Measurements from ENCODE around the gene ONECUT3. TPM values are rescaled to one million over a fixed set of nuclear protein-coding genes. Genes with fewer than 3 reads are reported as not detected.
"Not testable (repeated sequence)": the region's sequence is repeated elsewhere in the genome, so short reads cannot be mapped to it uniquely, and the experiment has no call there.

ONECUT3 gene
- total RNA-seq = not detected in 2 replicates

DNA sequence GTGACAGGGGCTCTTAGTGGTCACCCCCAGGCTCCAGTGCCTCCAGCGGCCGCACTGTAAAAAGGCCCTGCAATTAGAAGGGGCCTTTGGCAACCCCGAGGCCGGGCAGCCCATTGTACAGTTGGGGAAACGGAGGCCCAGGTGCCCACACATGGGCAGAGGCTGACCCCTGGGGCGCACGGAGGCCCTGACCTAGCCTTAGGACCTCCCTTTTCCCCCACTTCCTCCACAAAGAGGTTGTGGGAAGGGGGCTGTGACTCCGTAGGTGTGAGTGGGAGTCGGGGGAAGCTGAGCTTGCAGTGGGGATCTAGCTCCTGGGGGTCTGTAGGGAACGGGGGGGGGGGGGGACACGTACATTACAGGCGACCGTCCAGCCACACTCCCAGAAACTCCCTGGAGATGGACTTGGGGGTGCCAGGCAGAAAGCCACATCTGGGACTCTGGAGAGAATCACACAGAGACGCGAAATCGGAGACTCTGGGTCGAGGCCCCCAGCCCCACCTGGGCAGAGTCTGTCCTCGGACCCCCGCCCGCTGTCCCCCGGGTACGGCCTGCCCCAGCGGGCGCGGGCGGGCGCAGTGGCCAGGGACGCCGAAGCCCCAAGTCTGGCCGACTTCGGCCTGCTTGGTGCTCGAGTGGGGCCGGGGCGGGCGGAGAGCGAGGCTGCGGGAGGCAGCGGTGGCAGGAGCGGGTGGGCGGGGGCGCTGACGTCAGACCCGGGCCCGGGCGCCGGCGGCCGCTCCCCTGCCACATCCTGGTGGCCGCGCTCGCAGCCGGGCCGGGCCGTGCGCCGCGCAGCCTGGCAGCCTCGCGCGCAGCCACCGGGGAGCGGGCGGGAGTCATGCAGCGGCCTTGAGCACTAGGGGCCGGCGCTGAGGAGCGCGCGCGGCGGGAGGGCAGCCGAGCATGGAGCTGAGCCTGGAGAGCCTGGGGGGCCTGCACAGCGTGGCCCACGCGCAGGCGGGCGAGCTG lies at the start of gene ONECUT3:
TSS of gene ONECUT3 (plus strand) at position 750 of the 972 bp plus-strand sequence. CDS start at position 907, 157 bp downstream.
- Histone ChIP-seq H4K20me1 (ENCODE audit: insufficient read depth, low read length) (no peaks in the 10 kb centered on the region), H3K27ac (ENCODE audit: low read depth, low read length) (no peak within 1 kb of the TSS), H3K4me1 (ENCODE audit: insufficient read depth, low read length) (no peaks in the 10 kb centered on the region), H3K79me2 (ENCODE audit: insufficient read depth, low read length) (no peaks in the 10 kb centered on the region), H3K4me3 (ENCODE audit: insufficient read depth, low read length) (no peak within 1 kb of the TSS), H3K36me3 (ENCODE audit: insufficient read depth, low read length) (no peaks in the 10 kb centered on the region), H3K27me3 (ENCODE audit: insufficient read depth, low read length) (peaks cover 86% of the 10 kb centered on the region), H2AFZ (ENCODE audit: low read length) (no peak within 1 kb of the TSS), H3K9me3 (ENCODE audit: low read depth, low read length) (no peaks in the 10 kb centered on the region), H3K4me2 (ENCODE audit: insufficient read depth, low read length) (no peak within 1 kb of the TSS)
- TF ChIP-seq, protein P1, sequence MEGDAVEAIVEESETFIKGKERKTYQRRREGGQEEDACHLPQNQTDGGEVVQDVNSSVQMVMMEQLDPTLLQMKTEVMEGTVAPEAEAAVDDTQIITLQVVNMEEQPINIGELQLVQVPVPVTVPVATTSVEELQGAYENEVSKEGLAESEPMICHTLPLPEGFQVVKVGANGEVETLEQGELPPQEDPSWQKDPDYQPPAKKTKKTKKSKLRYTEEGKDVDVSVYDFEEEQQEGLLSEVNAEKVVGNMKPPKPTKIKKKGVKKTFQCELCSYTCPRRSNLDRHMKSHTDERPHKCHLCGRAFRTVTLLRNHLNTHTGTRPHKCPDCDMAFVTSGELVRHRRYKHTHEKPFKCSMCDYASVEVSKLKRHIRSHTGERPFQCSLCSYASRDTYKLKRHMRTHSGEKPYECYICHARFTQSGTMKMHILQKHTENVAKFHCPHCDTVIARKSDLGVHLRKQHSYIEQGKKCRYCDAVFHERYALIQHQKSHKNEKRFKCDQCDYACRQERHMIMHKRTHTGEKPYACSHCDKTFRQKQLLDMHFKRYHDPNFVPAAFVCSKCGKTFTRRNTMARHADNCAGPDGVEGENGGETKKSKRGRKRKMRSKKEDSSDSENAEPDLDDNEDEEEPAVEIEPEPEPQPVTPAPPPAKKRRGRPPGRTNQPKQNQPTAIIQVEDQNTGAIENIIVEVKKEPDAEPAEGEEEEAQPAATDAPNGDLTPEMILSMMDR (IDR thresholded peaks at IDR 0.05; ENCODE audit: extremely low read depth, low read depth, low read length) = no peak
- no peak for DNase-seq (ENCODE audit: insufficient read length, low spot score, missing footprints)

DNA sequence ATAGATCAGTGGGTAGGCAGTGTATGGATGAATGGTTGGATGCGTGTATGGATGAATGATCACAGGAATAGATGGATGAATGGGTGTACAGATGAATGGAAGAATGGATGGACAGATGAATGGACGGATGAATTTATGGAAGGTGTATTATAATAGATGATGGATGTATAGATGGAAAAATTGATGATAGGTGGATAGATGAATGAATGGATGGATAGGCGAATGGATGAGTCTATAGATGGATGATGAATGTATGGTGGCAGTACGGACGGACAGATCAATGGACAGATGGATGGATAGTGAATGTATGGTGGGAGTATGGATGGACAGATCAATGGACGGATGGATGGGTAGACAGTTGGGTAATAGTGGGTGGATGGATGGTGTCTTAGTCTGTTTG lies 49.0 kb upstream of the ONECUT3 start:
- Histone ChIP-seq H3K27ac (ENCODE audit: low read depth, low read length) (no peak overlapping the region), H4K20me1 (ENCODE audit: insufficient read depth, low read length) (no peaks in the 10 kb centered on the region), H3K4me2 (ENCODE audit: insufficient read depth, low read length) (no peak overlapping the region), H3K79me2 (ENCODE audit: insufficient read depth, low read length) (no peaks in the 10 kb centered on the region), H3K4me3 (ENCODE audit: insufficient read depth, low read length) (no peak overlapping the region), H3K27me3 (ENCODE audit: insufficient read depth, low read length) (peaks cover 26% of the 10 kb centered on the region), H3K36me3 (ENCODE audit: insufficient read depth, low read length) (no peaks in the 10 kb centered on the region), H3K9me3 (ENCODE audit: low read depth, low read length) (peaks cover 4% of the 10 kb centered on the region), H2AFZ (ENCODE audit: low read length) (no peak overlapping the region), H3K4me1 (ENCODE audit: insufficient read depth, low read length) (no peaks in the 10 kb centered on the region)
- TF ChIP-seq, protein P1 (IDR thresholded peaks at IDR 0.05; ENCODE audit: extremely low read depth, low read depth, low read length) = no peak
- no peak for DNase-seq (ENCODE audit: insufficient read length, low spot score, missing footprints)

DNA sequence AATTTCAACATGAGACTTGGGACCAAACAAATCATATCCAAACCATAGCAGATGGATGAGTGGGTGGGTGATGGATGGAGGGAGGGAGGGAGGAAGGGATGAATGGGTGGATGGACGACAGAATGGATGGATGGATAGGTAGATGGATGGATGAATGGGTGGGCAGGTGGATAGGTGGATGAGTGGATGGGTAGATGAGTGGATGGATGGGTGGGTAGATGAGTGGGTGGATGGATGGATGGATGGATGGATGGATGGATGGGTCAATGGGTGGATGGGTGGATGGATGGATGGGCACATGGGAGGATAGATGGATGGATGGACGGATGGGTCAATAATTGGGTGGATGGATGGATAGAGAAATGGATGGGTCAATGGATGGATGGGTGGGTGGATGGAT lies 47.9 kb upstream of the ONECUT3 start:
- Histone ChIP-seq H3K4me1 (ENCODE audit: insufficient read depth, low read length) (no peaks in the 10 kb centered on the region), H2AFZ (ENCODE audit: low read length) (no peak overlapping the region), H3K4me2 (ENCODE audit: insufficient read depth, low read length) (no peak overlapping the region), H3K27ac (ENCODE audit: low read depth, low read length) (no peak overlapping the region), H3K27me3 (ENCODE audit: insufficient read depth, low read length) (peaks cover 21% of the 10 kb centered on the region), H3K36me3 (ENCODE audit: insufficient read depth, low read length) (no peaks in the 10 kb centered on the region), H3K4me3 (ENCODE audit: insufficient read depth, low read length) (no peak overlapping the region), H3K79me2 (ENCODE audit: insufficient read depth, low read length) (no peaks in the 10 kb centered on the region), H3K9me3 (ENCODE audit: low read depth, low read length) (peaks cover 4% of the 10 kb centered on the region), H4K20me1 (ENCODE audit: insufficient read depth, low read length) (no peaks in the 10 kb centered on the region)
- TF ChIP-seq, protein P1 (IDR thresholded peaks at IDR 0.05; ENCODE audit: extremely low read depth, low read depth, low read length) = no peak
- no peak for DNase-seq (ENCODE audit: insufficient read length, low spot score, missing footprints)

DNA sequence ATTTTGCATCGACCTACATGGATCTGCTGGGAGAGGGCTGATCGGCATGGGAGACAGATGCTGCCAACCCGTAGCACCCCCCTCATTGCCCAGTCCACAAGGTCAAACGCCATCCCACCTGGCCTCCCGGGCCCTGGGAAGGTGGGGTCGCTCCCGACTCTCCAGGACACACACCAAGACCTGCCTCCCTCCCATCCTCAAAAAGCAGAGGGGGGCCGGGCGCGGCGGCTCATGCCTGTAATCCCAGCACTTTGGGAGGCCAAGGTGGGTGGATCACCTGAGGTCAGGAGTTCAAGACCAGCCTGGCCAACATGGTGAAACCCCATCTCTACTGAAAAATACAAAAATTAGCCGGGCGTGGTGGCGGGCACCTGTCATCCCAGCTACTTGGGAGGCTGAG lies 46.7 kb upstream of the ONECUT3 start:
- H2AFZ ChIP-seq (ENCODE audit: low read length); H3K4me3 ChIP-seq (ENCODE audit: insufficient read depth, low read length); H3K27me3 ChIP-seq (ENCODE audit: insufficient read depth, low read length): not testable (repeated sequence)

More for the DNA sequence above, 46.7 kb upstream of the ONECUT3 start:
- H3K36me3 ChIP-seq (ENCODE audit: insufficient read depth, low read length); H3K4me2 ChIP-seq (ENCODE audit: insufficient read depth, low read length); DNase-seq (ENCODE audit: insufficient read length, low spot score, missing footprints); H3K79me2 ChIP-seq (ENCODE audit: insufficient read depth, low read length); H3K27ac ChIP-seq (ENCODE audit: low read depth, low read length); H3K9me3 ChIP-seq (ENCODE audit: low read depth, low read length); H3K4me1 ChIP-seq (ENCODE audit: insufficient read depth, low read length); H4K20me1 ChIP-seq (ENCODE audit: insufficient read depth, low read length): not testable (repeated sequence)

Data from osteoblast (primary cell).